Natural killer cell (primary cell): ENCODE data around the gene UBE2QL1. TPM values are rescaled to one million over a fixed set of nuclear protein-coding genes. Genes with fewer than 3 reads are reported as not detected.

Experiments
- ATAC-seq, 3 donors: fragments of 150-1000 bp in 2 of 3; fragments of 200-7000 bp in 1 of 3; cut with Tn5 transposase; 1 replicate in 1 of 3; 2 replicates in 2 of 3; pipeline ENCODE4 v1.10.0; 2021; ENCODE audit warnings: mild to moderate bottlenecking in 2 of 3, moderate library complexity in 2 of 3
- DNase-seq, 2 donors: peaks; one replicate each; pipeline versions ENCODE4 v3.0.0 to v3.0.0-alpha.2; 2013 to 2021; ENCODE audit warnings: mixed read lengths in 1 of 2
- H3K27ac ChIP-seq: one replicate; pipeline ENCODE4 v1.5.1; 2013; ENCODE audit warnings: mild to moderate bottlenecking, low read length
- H3K27me3 ChIP-seq: one replicate; pipeline ENCODE4 v1.6.1; 2013; ENCODE audit warnings: low read length; ENCODE audit not compliant: control insufficient read depth, insufficient read depth
- H3K36me3 ChIP-seq: one replicate; pipeline ENCODE4 v1.6.1; 2013; ENCODE audit warnings: low read length; ENCODE audit not compliant: control insufficient read depth, insufficient read depth
- H3K4me1 ChIP-seq: one replicate; pipeline ENCODE4 v1.6.1; 2013; ENCODE audit warnings: low read length; ENCODE audit not compliant: control insufficient read depth, insufficient read depth
- H3K4me3 ChIP-seq: one replicate; pipeline ENCODE4 v1.5.1; 2013; ENCODE audit warnings: low read length
- H3K9me3 ChIP-seq: one replicate; pipeline ENCODE4 v1.6.1; 2013; ENCODE audit warnings: low read length; ENCODE audit not compliant: control insufficient read depth, insufficient read depth
- H3K27ac Mint-ChIP-seq, 2 donors: one replicate each; pipeline ENCODE4 v1.8.0; 2022; ENCODE audit warnings: mild to moderate bottlenecking in 2 of 2, mixed read lengths in 2 of 2, moderate library complexity in 1 of 2
- H3K27me3 Mint-ChIP-seq, 2 donors: one replicate each; pipeline ENCODE4 v1.8.0; 2022; ENCODE audit warnings: low read depth in 2 of 2, mixed read lengths in 2 of 2
- H3K36me3 Mint-ChIP-seq: one replicate; pipeline ENCODE4 v1.8.0; 2022; ENCODE audit warnings: mixed read lengths
- H3K4me1 Mint-ChIP-seq, 2 donors: one replicate each; pipeline ENCODE4 v1.8.0; 2022; ENCODE audit warnings: mixed read lengths in 2 of 2
- H3K4me3 Mint-ChIP-seq: one replicate; pipeline ENCODE4 v1.8.0; 2022; ENCODE audit warnings: mild to moderate bottlenecking, moderate library complexity, mixed read lengths
- H3K9me3 Mint-ChIP-seq, 2 donors: one replicate each; pipeline ENCODE4 v1.8.0; 2022; ENCODE audit warnings: mixed read lengths in 2 of 2
- WGBS: methylation state at CpG from one replicate; pipeline ENCODE4 v1.1.7; 2013; ENCODE audit warnings: missing lambda C conversion rate; ENCODE audit not compliant: insufficient coverage; 5-methylcytosine and 5-hydroxymethylcytosine counted together
- intact Hi-C: fragments of 100-400 bp; cut with micrococcal nuclease; formaldehyde crosslinking; loops from one replicate; pipeline ENCODE4 v1.14.2; 2022
- total RNA-seq, 4 donors: library from RNA; stranded (reverse); fragments of 120-200 nt in 1 of 4; gene quantifications; one replicate each; pipeline versions ENCODE4 v1.2.3 to v1.2.4, GENCODE V29; 2013 to 2022
- TF ChIP-seq, protein P1 (sequence below): fragments of 200-600 bp; IDR thresholded peaks from one replicate; pipeline ENCODE4 v1.8.0; 2022; ENCODE audit warnings: antibody characterized with exemption

Gene UBE2QL1
- total RNA-seq, 3 donors from 2014 or later (not counting 1 experiment from before 2014, with no cell fraction given), result not detected

DNA sequence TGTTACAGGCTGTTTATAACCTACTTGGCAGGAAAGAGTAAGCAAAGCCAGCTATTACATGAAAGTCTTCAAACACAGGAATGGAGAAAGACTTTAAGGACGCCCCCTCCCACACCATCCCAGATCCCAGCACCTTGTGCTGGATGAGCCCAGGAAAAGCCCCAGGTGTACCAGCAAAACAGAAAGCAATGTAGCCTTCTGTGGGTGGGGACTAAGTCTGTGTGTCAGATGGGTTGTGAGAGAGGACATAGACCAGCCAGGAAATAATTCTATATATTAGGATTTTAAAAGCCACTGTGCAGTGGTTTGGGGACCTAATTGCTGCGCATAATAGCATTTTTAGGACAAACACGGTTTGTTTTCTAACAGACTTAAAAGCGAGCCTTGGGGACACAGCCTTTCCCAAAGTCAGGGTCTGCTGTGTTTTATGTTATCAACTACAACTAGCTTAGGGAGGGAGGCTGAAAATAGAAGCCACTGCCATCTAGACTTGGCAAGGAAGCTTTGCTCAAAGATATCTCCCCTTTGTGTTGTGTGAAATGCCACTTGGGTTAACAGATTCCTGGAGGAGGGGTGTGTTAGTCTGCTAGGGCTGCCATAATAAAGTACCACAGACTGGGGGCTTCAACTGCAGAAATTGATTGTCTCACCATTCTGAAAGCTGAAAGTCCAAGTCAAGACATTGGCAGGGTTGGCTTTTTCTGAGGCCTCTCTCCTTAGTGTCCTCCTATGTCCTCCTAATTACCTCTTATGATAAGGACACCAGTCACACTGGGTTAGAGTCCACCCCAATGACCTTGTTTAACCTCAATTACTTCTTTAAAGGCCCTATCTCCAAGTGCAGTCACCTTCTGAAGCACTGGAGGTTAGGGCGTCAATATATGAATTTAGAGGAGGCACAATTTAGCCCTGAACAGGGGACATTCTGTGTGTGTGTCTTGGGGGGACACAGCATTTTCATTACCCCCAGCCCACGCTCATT, 17.2 kb upstream of the UBE2QL1 start:
- Histone ChIP-seq H3K4me3 (no peak overlapping the region), H3K4me1 (no peaks in the 10 kb centered on the region), H3K36me3 (no peaks in the 10 kb centered on the region), H3K27me3 (peaks cover 4% of the 10 kb centered on the region), H3K9me3 (no peaks in the 10 kb centered on the region), H3K27ac (no peak overlapping the region)
- intact Hi-C loops, result no loop called here
- DNase-seq (no peak), ATAC-seq (no peak)
- no peak overlapping the region for H3K27ac Mint-ChIP-seq
- no peaks in the 10 kb centered on the region for H3K36me3 Mint-ChIP-seq
- no peaks in the 10 kb centered on the region for H3K9me3 Mint-ChIP-seq
- H3K27me3 Mint-ChIP-seq, result peaks cover 14 to 24% of the 10 kb centered on the region in 2 donors
- no peaks in the 10 kb centered on the region for H3K4me1 Mint-ChIP-seq
- TF ChIP-seq, protein P1, sequence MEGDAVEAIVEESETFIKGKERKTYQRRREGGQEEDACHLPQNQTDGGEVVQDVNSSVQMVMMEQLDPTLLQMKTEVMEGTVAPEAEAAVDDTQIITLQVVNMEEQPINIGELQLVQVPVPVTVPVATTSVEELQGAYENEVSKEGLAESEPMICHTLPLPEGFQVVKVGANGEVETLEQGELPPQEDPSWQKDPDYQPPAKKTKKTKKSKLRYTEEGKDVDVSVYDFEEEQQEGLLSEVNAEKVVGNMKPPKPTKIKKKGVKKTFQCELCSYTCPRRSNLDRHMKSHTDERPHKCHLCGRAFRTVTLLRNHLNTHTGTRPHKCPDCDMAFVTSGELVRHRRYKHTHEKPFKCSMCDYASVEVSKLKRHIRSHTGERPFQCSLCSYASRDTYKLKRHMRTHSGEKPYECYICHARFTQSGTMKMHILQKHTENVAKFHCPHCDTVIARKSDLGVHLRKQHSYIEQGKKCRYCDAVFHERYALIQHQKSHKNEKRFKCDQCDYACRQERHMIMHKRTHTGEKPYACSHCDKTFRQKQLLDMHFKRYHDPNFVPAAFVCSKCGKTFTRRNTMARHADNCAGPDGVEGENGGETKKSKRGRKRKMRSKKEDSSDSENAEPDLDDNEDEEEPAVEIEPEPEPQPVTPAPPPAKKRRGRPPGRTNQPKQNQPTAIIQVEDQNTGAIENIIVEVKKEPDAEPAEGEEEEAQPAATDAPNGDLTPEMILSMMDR, result no peak
- H3K4me3 Mint-ChIP-seq, result no peak overlapping the region
- 77% methylated on average over 6 of the region's 6 CpGs for WGBS

- intact Hi-C loops, result no loop called here
- Mint-ChIP-seq H3K27ac (no peak overlapping the region), H3K27me3 (peaks cover 14 to 24% of the 10 kb centered on the region in 2 donors), H3K9me3 (no peaks in the 10 kb centered on the region), H3K4me1 (no peaks in the 10 kb centered on the region), H3K4me3 (no peak overlapping the region), H3K36me3 (no peaks in the 10 kb centered on the region)
- DNase-seq, result no peak
- ATAC-seq, result no peak
- TF ChIP-seq, protein P1, result no peak
- Histone ChIP-seq H3K36me3 (no peaks in the 10 kb centered on the region), H3K4me1 (no peaks in the 10 kb centered on the region), H3K27me3 (peaks cover 4% of the 10 kb centered on the region), H3K4me3 (no peak overlapping the region), H3K9me3 (no peaks in the 10 kb centered on the region), H3K27ac (no peak overlapping the region)
- 87% methylated on average over 9 of the region's 9 CpGs for WGBS
Observed at GRCh38 chr5:6432206-6432605, 16.5 kb upstream of the UBE2QL1 start.

DNA sequence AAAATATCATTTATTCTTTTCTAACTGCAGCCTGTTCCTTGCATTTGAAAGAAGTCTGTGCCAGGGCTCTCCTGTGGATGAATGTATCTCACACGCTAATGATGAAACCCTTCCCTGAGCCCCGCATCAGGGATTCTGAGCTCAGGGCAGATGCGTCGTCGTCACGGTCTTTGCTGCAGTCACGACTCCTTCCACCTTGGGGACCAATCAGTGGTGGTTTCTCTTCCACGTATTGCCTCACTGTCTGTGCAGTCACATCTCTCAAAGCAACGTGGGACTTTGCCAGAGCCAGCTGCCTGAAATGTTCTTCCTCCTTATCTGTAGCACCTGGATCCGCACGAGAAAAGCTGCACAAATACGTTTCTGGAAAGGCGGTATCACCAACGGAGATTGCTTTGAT, 13.9 kb upstream of the UBE2QL1 start:
- intact Hi-C loops, result no loop called here
- TF ChIP-seq, protein P1, result no peak
- H3K27me3 Mint-ChIP-seq, result peaks cover 16 to 17% of the 10 kb centered on the region in 2 donors

More for the DNA sequence above, 13.9 kb upstream of the UBE2QL1 start:
- H3K36me3 Mint-ChIP-seq, result no peaks in the 10 kb centered on the region
- Histone ChIP-seq H3K36me3 (no peaks in the 10 kb centered on the region), H3K27ac (no peak overlapping the region), H3K4me1 (no peaks in the 10 kb centered on the region), H3K9me3 (no peaks in the 10 kb centered on the region), H3K4me3 (no peak overlapping the region), H3K27me3 (peaks cover 4% of the 10 kb centered on the region)
- no peak overlapping the region for H3K4me3 Mint-ChIP-seq
- no peaks in the 10 kb centered on the region for H3K9me3 Mint-ChIP-seq
- H3K4me1 Mint-ChIP-seq, result no peaks in the 10 kb centered on the region
- no peak for DNase-seq
- ATAC-seq, result no peak
- WGBS, result 82% methylated on average over 14 of the region's 14 CpGs
- H3K27ac Mint-ChIP-seq, result no peak overlapping the region
